Upper lobe of left lung (tissue), 6 donors: ENCODE measurements around the gene COL15A1. TPM values are rescaled to one million over a fixed set of nuclear protein-coding genes. Genes with fewer than 3 reads are reported as not detected.
A peak's percentile ranks its signal among the peaks of the same experiment; 100 is the strongest.

Experiments
- ATAC-seq, 2 donors: fragments of 200-7000 bp; cut with Tn5 transposase; one replicate each; pipeline ENCODE4 v1.9.1; 2022; ENCODE audit warnings: mild to moderate bottlenecking in 2 of 2, moderate library complexity in 2 of 2; ENCODE audit not compliant: low FRiP score in 2 of 2
- DNase-seq, 2 donors: peaks; one replicate each; pipeline ENCODE4 v3.0.0-alpha.2; 2019 to 2020
- H3K27ac ChIP-seq, 4 donors: fragments of 200-600 bp; sonication (generic); one replicate each; pipeline ENCODE4 v1.5.1; 2016 to 2019
- H3K27me3 ChIP-seq, 4 donors: fragments of 200-600 bp; sonication (generic); one replicate each; pipeline ENCODE4 v1.5.1; 2017 to 2019
- H3K36me3 ChIP-seq, 4 donors: fragments of 200-600 bp; sonication (generic); one replicate each; pipeline ENCODE4 v1.5.1; 2016 to 2019
- H3K4me1 ChIP-seq, 4 donors: fragments of 200-600 bp; sonication (generic); one replicate each; pipeline ENCODE4 v1.5.1; 2018 to 2019
- H3K4me3 ChIP-seq, 4 donors: fragments of 200-600 bp; sonication (generic); one replicate each; pipeline ENCODE4 v1.5.1; 2017 to 2019; ENCODE audit warnings: mild to moderate bottlenecking in 2 of 4, moderate library complexity in 1 of 4
- H3K9me3 ChIP-seq, 4 donors: fragments of 200-600 bp; sonication (generic); one replicate each; pipeline ENCODE4 v1.5.1; 2018 to 2019
- CTCF ChIP-seq, 6 experiments: fragments of 450-650 bp in 4 of 6; fragments of 200-600 bp in 2 of 6; sonication (generic) in 2 of 6; IDR thresholded peaks; one replicate each; pipeline ENCODE4 v1.5.1; 2016 to 2019; ENCODE audit warnings: antibody characterized with exemption in 6 of 6
- EP300 ChIP-seq, 4 donors: sonication (generic); formaldehyde crosslinking; IDR thresholded peaks; one replicate each; pipeline ENCODE4 v1.5.1; 2017; ENCODE audit warnings: antibody characterized with exemption in 4 of 4, control low read depth in 2 of 4
- POLR2A ChIP-seq, 4 donors: fragments of 450-650 bp; IDR thresholded peaks; one replicate each; pipeline ENCODE4 v1.5.1; 2016 to 2017; ENCODE audit warnings: antibody characterized with exemption in 4 of 4, mild to moderate bottlenecking in 2 of 4
- POLR2AphosphoS5 ChIP-seq, 2 donors: sonication (generic); formaldehyde crosslinking; IDR thresholded peaks; one replicate each; pipeline ENCODE4 v1.5.1; 2017; ENCODE audit warnings: antibody characterized with exemption in 2 of 2
- WGBS, 2 donors: methylation state at CpG; one replicate each; pipeline ENCODE4 v1.1.5; 2017 to 2018; 5-methylcytosine and 5-hydroxymethylcytosine counted together
- total RNA-seq, 6 donors: library from RNA; depleted of rRNA in 4 of 6; stranded (reverse); fragments of >200 nt in 4 of 6; gene quantifications; one replicate each; pipeline versions ENCODE4 v1.1.0 to v1.2.1, GENCODE V29; 2016 to 2021
- donor health status: DM: no; HTN: no; CAD: no; lungs with moderate emphysema.
- donor health status: DM: no; HTN: yes; CAD: no; lungs with severe emphysema.

COL15A1 gene
- total RNA-seq, 6 donors from 2014 or later: 1.0 to 17.9 (median 2.7) TPM

- H3K4me3 ChIP-seq: no peak overlapping the region
- H3K9me3 ChIP-seq: no peaks in the 10 kb centered on the region
- no peaks in the 10 kb centered on the region for H3K36me3 ChIP-seq
- TF ChIP-seq EP300 (IDR thresholded peaks at IDR 0.05) (no peak), CTCF (IDR thresholded peaks at IDR 0.05) (no peak), POLR2A (IDR thresholded peaks at IDR 0.05) (no peak), POLR2AphosphoS5 (IDR thresholded peaks at IDR 0.05) (no peak)
- WGBS, 2 donors: 91 to 99% methylated on average over 5 of the region's 5 CpGs
- DNase-seq: no peak
- ATAC-seq: no peak
- no peaks in the 10 kb centered on the region for H3K27me3 ChIP-seq
- peaks cover 11 to 17% (median 13%) of the 10 kb centered on the region in 4 donors for H3K4me1 ChIP-seq
- no peak overlapping the region for H3K27ac ChIP-seq
Observed at GRCh38 chr9:99101271-99101670, 157.6 kb downstream of the COL15A1 start.

- TF ChIP-seq POLR2AphosphoS5 (IDR thresholded peaks at IDR 0.05) (no peak), POLR2A (IDR thresholded peaks at IDR 0.05) (no peak), CTCF (IDR thresholded peaks at IDR 0.05) (no peak), EP300 (IDR thresholded peaks at IDR 0.05) (no peak)
- WGBS, 2 donors: 96 to 98% methylated on average over 2 of the region's 2 CpGs
- H3K27ac ChIP-seq: peak overlapping the region in 2 of 4 donors; percentile 21 to 28
- DNase-seq (no peak), ATAC-seq (no peak)
- no peak overlapping the region for H3K4me3 ChIP-seq
- H3K4me1 ChIP-seq: peaks cover 17 to 22% (median 19%) of the 10 kb centered on the region in 4 donors
- no peaks in the 10 kb centered on the region for H3K36me3 ChIP-seq
- no peaks in the 10 kb centered on the region for H3K27me3 ChIP-seq
- no peaks in the 10 kb centered on the region for H3K9me3 ChIP-seq
Observed at GRCh38 chr9:99101812-99102211, 158.1 kb downstream of the COL15A1 start.

GRCh38 chr9:99103054-99103895 is 159.6 kb downstream of the COL15A1 start:
- H3K4me1 ChIP-seq: peaks cover 29 to 37% (median 32%) of the 10 kb centered on the region in 4 donors
- TF ChIP-seq EP300 (IDR thresholded peaks at IDR 0.05) (peak in 2 of 4 donors; percentile 76 to 85), CTCF (IDR thresholded peaks at IDR 0.05) (no peak)
- peak overlapping the region in 1 of 4 donors; percentile 72 for H3K4me3 ChIP-seq
- 62 to 68% methylated on average over 11 of the region's 11 CpGs for WGBS, 2 donors
- H3K27me3 ChIP-seq: no peaks in the 10 kb centered on the region
- no peaks in the 10 kb centered on the region for H3K36me3 ChIP-seq
- H3K27ac ChIP-seq: peak overlapping the region; percentile 71 to 97 (median 91)
- no peak for DNase-seq
- ATAC-seq: no peak
- H3K9me3 ChIP-seq: no peaks in the 10 kb centered on the region

- peak; percentile 36 to 54 for ATAC-seq
- peak overlapping the region; percentile 71 to 97 (median 91) for H3K27ac ChIP-seq
- H3K27me3 ChIP-seq: no peaks in the 10 kb centered on the region
- TF ChIP-seq EP300 (IDR thresholded peaks at IDR 0.05) (no peak), POLR2AphosphoS5 (IDR thresholded peaks at IDR 0.05) (no peak), CTCF (IDR thresholded peaks at IDR 0.05) (no peak), POLR2A (IDR thresholded peaks at IDR 0.05) (no peak)
- peaks cover 30 to 43% (median 38%) of the 10 kb centered on the region in 4 donors for H3K4me1 ChIP-seq
- H3K9me3 ChIP-seq: no peaks in the 10 kb centered on the region
- H3K36me3 ChIP-seq: no peaks in the 10 kb centered on the region
- peak overlapping the region in 3 of 4 donors; percentile 72 to 87 (median 86) for H3K4me3 ChIP-seq
- no peak for DNase-seq
- WGBS, 2 donors: 8 to 10% methylated on average over 10 to 14 of the region's 14 CpGs
Observed at GRCh38 chr9:99103901-99104458, 160.3 kb downstream of the COL15A1 start.
